Heart left ventricle (tissue), 13 donors: ENCODE data around the gene HNRNPA2B1.

Experiments
- CTCF ChIP-seq, 12 donors: fragments of 200-600 bp; sonication (generic) in 4 of 12; IDR thresholded peaks; one replicate each; pipeline versions ENCODE4 v1.5.0 to v1.8.0; 2018 to 2022; ENCODE audit warnings: antibody characterized with exemption in 12 of 12, mild to moderate bottlenecking in 5 of 12
- POLR2A ChIP-seq, 2 donors: fragments of 450-650 bp; IDR thresholded peaks; one replicate each; pipeline ENCODE4 v1.6.1; 2017; ENCODE audit warnings: antibody characterized with exemption in 2 of 2, mild to moderate bottlenecking in 2 of 2, moderate library complexity in 2 of 2
- donor health status: ischemic (EF 13 %, LVEDD 7.1; RV severe dilation, severe dysfunction).
- donor health status: DM: no; HTN: yes; CAD: no.
- donor health status: DM: no; HTN: no; CAD: no.
- donor health status: ischemic (EF 25% LVEDD 6.9; RV normal size, moderate dysfunction).
- donor health status: ischemic (EF 25% LVEDD 5.7; RV mildly dilated, moderate dysfunction).
- donor health status: ischemic (EF 35%, LVEDD 5.7; RV mildly dilated, moderate dysfunction).
- donor health status: nonischemic (EF 11% LVEDD 7.7; RV severe dilation, severe dysfunction).
- donor health status: DM: yes; HTN: yes; CAD: no.
- donor health status: PGD.
- donor health status: ischemic (EF 29% LVEDD 5.4; RV normal size, mild dysfunction).
- donor health status: nonischemic (EF 23%, LVEDD 6.1; RV moderate dilation, normal function).

- TF ChIP-seq CTCF (IDR thresholded peaks at IDR 0.05) (no peak), POLR2A (IDR thresholded peaks at IDR 0.05) (no peak)
These were observed 23.8 kb upstream of the HNRNPA2B1 start for GRCh38 chr7:26224359-26224758.
